PC-9 (cell line): ENCODE measurements around the gene ZRANB2. TPM values are rescaled to one million over a fixed set of nuclear protein-coding genes. Genes with fewer than 3 reads are reported as not detected.

Source experiments
- BruUV-seq: library from RNA; stranded (reverse); fragments of 400-500 nt; replicated peaks from 2 replicates; lab custom pipeline; 2021; lab: Mats Ljungman, UMichigan
- CTCF ChIA-PET: fragments of 300-600 bp; sonication (Branson Sonifier 250); formaldehyde crosslinking; loops from one replicate; lab custom pipeline; 2022; ENCODE audit warnings: antibody characterized with exemption; lab: Charles Lee
- POLR2A ChIA-PET: fragments of 300-600 bp; sonication (Branson Sonifier 250); formaldehyde crosslinking; loops from one replicate; lab custom pipeline; 2022; ENCODE audit warnings: antibody characterized with exemption; ENCODE audit not compliant: unreplicated experiment; lab: Charles Lee
- DNase-seq, 2 experiments: peaks; one replicate each; pipeline versions ENCODE4 v3.0.0 to v3.0.0-alpha.2; 2015 to 2022; ENCODE audit warnings: mixed read lengths in 1 of 2
- H2AFZ ChIP-seq: fragments of 200-600 bp; sonication (generic); 2 replicates; pipeline ENCODE4 v1.8.1; 2017; ENCODE audit warnings: antibody characterized with exemption
- H3F3A ChIP-seq: fragments of 200-600 bp; sonication (generic); 2 replicates; pipeline ENCODE4 v1.8.1; 2017; ENCODE audit warnings: antibody characterized with exemption, mild to moderate bottlenecking, low read depth; ENCODE audit not compliant: insufficient read depth
- H3K27ac ChIP-seq: fragments of 200-600 bp; sonication (generic); 2 replicates; pipeline ENCODE4 v1.6.1; 2016; ENCODE audit warnings: mixed run types
- H3K27me3 ChIP-seq: fragments of 200-600 bp; sonication (generic); 2 replicates; pipeline ENCODE4 v1.6.1; 2016; ENCODE audit warnings: low read depth, mixed run types; ENCODE audit not compliant: insufficient read depth
- H3K36me3 ChIP-seq: fragments of 200-600 bp; sonication (generic); 2 replicates; pipeline ENCODE4 v1.6.1; 2016; ENCODE audit warnings: low read depth, mixed run types
- H3K4me1 ChIP-seq: fragments of 200-600 bp; sonication (generic); replicated peaks from 2 replicates; pipeline ENCODE4 v1.6.1; 2016; ENCODE audit warnings: mixed run types; ENCODE audit not compliant: insufficient read depth
- H3K4me2 ChIP-seq: fragments of 200-600 bp; sonication (generic); 2 replicates; pipeline ENCODE4 v1.6.1; 2017; ENCODE audit warnings: mixed run types
- H3K4me3 ChIP-seq: fragments of 200-600 bp; sonication (generic); 2 replicates; pipeline ENCODE4 v1.6.1; 2016; ENCODE audit warnings: mixed run types
- H3K79me2 ChIP-seq: fragments of 200-600 bp; sonication (generic); 2 replicates; pipeline ENCODE4 v1.6.1; 2017; ENCODE audit warnings: low read depth, mixed run types
- H3K9me2 ChIP-seq: fragments of 200-600 bp; sonication (generic); 2 replicates; pipeline ENCODE4 v1.8.1; 2017; ENCODE audit warnings: mild to moderate bottlenecking; ENCODE audit not compliant: insufficient read depth
- H3K9me3 ChIP-seq: fragments of 200-600 bp; sonication (generic); 2 replicates; pipeline ENCODE4 v1.8.1; 2016; ENCODE audit warnings: low read depth; ENCODE audit not compliant: insufficient read depth
- H4K20me1 ChIP-seq: fragments of 200-600 bp; sonication (generic); 2 replicates; pipeline ENCODE4 v1.8.1; 2017; ENCODE audit not compliant: insufficient read depth
- EZH2 ChIP-seq: fragments of 200-600 bp; sonication (generic); IDR thresholded peaks from 2 replicates; pipeline ENCODE4 v1.8.0; 2017; ENCODE audit warnings: antibody characterized with exemption, low read depth
- intact Hi-C: fragments of 100-400 bp; cut with micrococcal nuclease; formaldehyde crosslinking; loops from one replicate; pipeline ENCODE4 v1.10.0; 2022; ENCODE audit not compliant: unreplicated experiment
- total RNA-seq: library from RNA; stranded (reverse); gene quantifications from 2 replicates; pipeline ENCODE4 v1.2.3, GENCODE V29; 2021
- TF ChIP-seq, protein P1 (sequence below): fragments of 200-600 bp; sonication (generic); conservative IDR thresholded peaks from 2 replicates; pipeline ENCODE4 v1.6.1; 2017; ENCODE audit warnings: mixed run types, antibody characterized with exemption, mild to moderate bottlenecking, moderate library complexity

ZRANB2 gene
- total RNA-seq, 1 experiment from 2014 or later: 79.6 TPM

DNA sequence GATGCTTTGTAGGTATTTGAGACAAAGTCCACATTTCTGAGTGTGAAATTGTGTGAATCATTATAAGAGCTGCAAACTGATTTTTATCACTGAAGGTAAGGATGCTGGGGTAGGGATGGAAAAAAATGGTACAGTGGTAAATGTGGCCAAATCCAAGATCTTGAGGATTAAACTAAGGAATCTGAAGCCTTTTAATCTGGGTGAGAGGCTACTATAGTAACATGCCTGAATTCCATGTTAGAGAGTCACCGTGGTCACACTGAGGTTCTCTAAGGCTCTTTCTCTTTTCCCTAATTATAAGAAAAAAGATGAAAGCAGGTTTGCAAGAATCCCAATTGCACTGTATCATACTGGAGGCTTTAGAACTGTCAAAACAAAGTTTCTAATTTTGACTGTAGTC is 50.8 kb downstream of the ZRANB2 start:
- Histone ChIP-seq H3K4me2 (no peak overlapping the region), H3K4me1 (no peaks in the 10 kb centered on the region), H4K20me1 (no peaks in the 10 kb centered on the region), H3F3A (no peaks in the 10 kb centered on the region), H3K36me3 (no peaks in the 10 kb centered on the region), H3K4me3 (no peak overlapping the region), H3K27ac (no peak overlapping the region), H3K27me3 (no peaks in the 10 kb centered on the region), H2AFZ (no peak overlapping the region), H3K79me2 (no peaks in the 10 kb centered on the region), H3K9me2 (no peaks in the 10 kb centered on the region), H3K9me3 (no peaks in the 10 kb centered on the region)
- BruUV-seq: no TSS peak
- intact Hi-C loops: loop anchor here (5.0 kb wide), 1 partner anchor 498 kb away; no protein-coding TSS in a partner anchor
- TF ChIP-seq, protein P1, sequence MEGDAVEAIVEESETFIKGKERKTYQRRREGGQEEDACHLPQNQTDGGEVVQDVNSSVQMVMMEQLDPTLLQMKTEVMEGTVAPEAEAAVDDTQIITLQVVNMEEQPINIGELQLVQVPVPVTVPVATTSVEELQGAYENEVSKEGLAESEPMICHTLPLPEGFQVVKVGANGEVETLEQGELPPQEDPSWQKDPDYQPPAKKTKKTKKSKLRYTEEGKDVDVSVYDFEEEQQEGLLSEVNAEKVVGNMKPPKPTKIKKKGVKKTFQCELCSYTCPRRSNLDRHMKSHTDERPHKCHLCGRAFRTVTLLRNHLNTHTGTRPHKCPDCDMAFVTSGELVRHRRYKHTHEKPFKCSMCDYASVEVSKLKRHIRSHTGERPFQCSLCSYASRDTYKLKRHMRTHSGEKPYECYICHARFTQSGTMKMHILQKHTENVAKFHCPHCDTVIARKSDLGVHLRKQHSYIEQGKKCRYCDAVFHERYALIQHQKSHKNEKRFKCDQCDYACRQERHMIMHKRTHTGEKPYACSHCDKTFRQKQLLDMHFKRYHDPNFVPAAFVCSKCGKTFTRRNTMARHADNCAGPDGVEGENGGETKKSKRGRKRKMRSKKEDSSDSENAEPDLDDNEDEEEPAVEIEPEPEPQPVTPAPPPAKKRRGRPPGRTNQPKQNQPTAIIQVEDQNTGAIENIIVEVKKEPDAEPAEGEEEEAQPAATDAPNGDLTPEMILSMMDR: no peak
- no peak for TF ChIP-seq EZH2
- POLR2A ChIA-PET: no interaction called here
- DNase-seq: no peak
- CTCF ChIA-PET: no interaction called here

DNA sequence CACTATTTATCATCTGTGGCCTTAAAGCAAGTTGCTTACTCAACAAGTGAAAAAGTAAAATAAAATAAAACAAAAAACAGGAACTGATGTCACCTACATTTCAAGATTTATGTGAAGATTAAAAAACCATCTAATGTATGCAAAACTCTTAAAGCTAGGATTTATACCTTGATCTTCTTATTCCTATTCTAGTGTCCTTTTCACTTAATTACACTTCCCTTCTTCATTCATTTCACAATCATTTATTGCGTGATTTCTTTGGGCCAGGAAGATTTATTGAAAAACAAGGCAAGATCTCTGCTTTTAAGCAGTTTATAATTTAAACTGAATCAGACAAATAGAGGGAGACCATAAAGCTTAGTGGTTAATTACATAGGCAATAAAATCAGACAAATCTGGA is 51.9 kb downstream of the ZRANB2 start:
- no peaks in the 10 kb centered on the region for H3K27me3 ChIP-seq
- H3K9me3 ChIP-seq: no peaks in the 10 kb centered on the region
- H3K36me3 ChIP-seq: no peaks in the 10 kb centered on the region
- DNase-seq: no peak
- ChIA-PET POLR2A (no interaction called here), CTCF (no interaction called here)
- H3K79me2 ChIP-seq: no peaks in the 10 kb centered on the region
- H3K4me3 ChIP-seq: no peak overlapping the region
- no peaks in the 10 kb centered on the region for H3F3A ChIP-seq
- no peak overlapping the region for H2AFZ ChIP-seq
- no peak overlapping the region for H3K4me2 ChIP-seq
- TF ChIP-seq, protein P1: no peak
- TF ChIP-seq EZH2: no peak
- no peaks in the 10 kb centered on the region for H3K9me2 ChIP-seq
- H3K27ac ChIP-seq: no peak overlapping the region
- no peaks in the 10 kb centered on the region for H3K4me1 ChIP-seq
- BruUV-seq: no TSS peak
- intact Hi-C loops: no loop called here
- no peaks in the 10 kb centered on the region for H4K20me1 ChIP-seq

DNA sequence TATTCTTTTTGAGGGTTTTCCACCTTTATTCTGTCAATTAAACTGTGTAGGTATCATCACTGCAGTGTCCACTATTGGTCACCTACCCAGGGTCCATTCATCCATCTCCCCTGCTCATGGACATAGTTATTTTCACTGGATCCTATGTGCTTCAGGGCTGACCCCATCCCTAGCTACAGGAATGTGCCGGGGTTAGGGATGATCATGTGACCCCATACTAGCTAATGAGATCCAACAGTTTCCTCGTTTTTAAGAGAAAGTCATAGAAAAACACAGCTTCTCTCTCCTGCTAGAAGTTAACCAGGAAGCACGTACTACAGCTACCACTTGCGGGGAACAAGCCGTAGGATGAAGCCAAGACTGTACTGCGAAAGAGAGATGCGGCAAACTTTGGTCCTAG is 52.8 kb downstream of the ZRANB2 start:
- Histone ChIP-seq H3K9me2 (no peaks in the 10 kb centered on the region), H3K9me3 (no peaks in the 10 kb centered on the region), H3K36me3 (no peaks in the 10 kb centered on the region), H3K4me1 (no peaks in the 10 kb centered on the region), H3K4me3 (no peak overlapping the region), H3K79me2 (no peaks in the 10 kb centered on the region), H3F3A (no peaks in the 10 kb centered on the region), H3K4me2 (no peak overlapping the region), H4K20me1 (no peaks in the 10 kb centered on the region), H3K27me3 (no peaks in the 10 kb centered on the region), H3K27ac (no peak overlapping the region), H2AFZ (no peak overlapping the region; the same call in 1 of the 2 replicates)
- TF ChIP-seq EZH2: no peak
- TF ChIP-seq, protein P1: no peak
- DNase-seq: no peak
- no TSS peak for BruUV-seq
- intact Hi-C loops: no loop called here
- ChIA-PET POLR2A (no interaction called here), CTCF (no interaction called here)
